H1 (cell line): ENCODE data around the gene BAD. TPM values are rescaled to one million over a fixed set of nuclear protein-coding genes. Genes with fewer than 3 reads are reported as not detected.

Source experiments
- CTCF ChIA-PET: fragments of 300-600 bp; sonication (Branson Sonifier 250); formaldehyde crosslinking; loops from one replicate; lab custom pipeline; 2021; ENCODE audit not compliant: partially characterized antibody; lab: Charles Lee
- POLR2A ChIA-PET: fragments of 300-600 bp; sonication (Branson Sonifier 250); formaldehyde crosslinking; loops from one replicate; lab custom pipeline; 2021; ENCODE audit warnings: inconsistent platforms; ENCODE audit not compliant: partially characterized antibody; lab: Charles Lee
- DNase-seq, 2 experiments: peaks; one replicate each; pipeline versions ENCODE4 v3.0.0 to v3.0.0-alpha.2; 2010 to 2022; ENCODE audit warnings: low spot score in 2 of 2, low read depth in 1 of 2, mixed read lengths in 1 of 2
- FAIRE-seq: peaks from 2 replicates; lab custom pipeline; 2011; peaks lifted over from hg19 to GRCh38; lab: Jason Lieb, UNC
- H2AFZ ChIP-seq: 2 replicates; pipeline ENCODE4 v1.8.1; 2012; ENCODE audit warnings: low read length, inconsistent platforms
- H2AK5ac ChIP-seq: 2 replicates; pipeline ENCODE4 v1.6.1; 2013; ENCODE audit warnings: low read depth, low read length
- H2BK120ac ChIP-seq: replicated peaks from 2 replicates; pipeline ENCODE3; 2013; ENCODE audit warnings: low read depth, low read length, inconsistent platforms
- H2BK12ac ChIP-seq: 2 replicates; pipeline ENCODE4 v1.6.1; 2013; ENCODE audit warnings: low read depth, low read length
- H2BK15ac ChIP-seq: 2 replicates; pipeline ENCODE4 v1.6.1; 2013; ENCODE audit warnings: low read length
- H2BK20ac ChIP-seq: 2 replicates; pipeline ENCODE4 v1.6.1; 2013; ENCODE audit warnings: low read length
- H2BK5ac ChIP-seq: 2 replicates; pipeline ENCODE4 v1.6.1; 2013; ENCODE audit warnings: low read depth, low read length
- H3K14ac ChIP-seq: 2 replicates; pipeline ENCODE4 v1.6.1; 2013; ENCODE audit warnings: inconsistent platforms; ENCODE audit not compliant: insufficient read length
- H3K18ac ChIP-seq: 2 replicates; pipeline ENCODE4 v1.6.1; 2013; ENCODE audit warnings: low read length; ENCODE audit errors: extremely low read depth
- H3K23ac ChIP-seq: 2 replicates; pipeline ENCODE4 v1.6.1; 2013; ENCODE audit warnings: inconsistent platforms; ENCODE audit not compliant: insufficient read length
- H3K23me2 ChIP-seq: 2 replicates; pipeline ENCODE4 v1.6.1; 2013; ENCODE audit warnings: low read depth, low read length
- H3K27ac ChIP-seq: 2 replicates; pipeline ENCODE4 v1.6.1; 2011; ENCODE audit warnings: low read depth, low read length, inconsistent platforms
- H3K27me3 ChIP-seq, 4 experiments: replicated peaks in 1 of 4; 1 replicate in 1 of 4; 2 replicates in 3 of 4; pipeline versions ENCODE4 v1.6.1 to v1.8.1; 2011 to 2013; ENCODE audit warnings: low read length in 3 of 4, mild to moderate bottlenecking in 3 of 4, inconsistent platforms in 2 of 4, mixed read lengths in 2 of 4, moderate library complexity in 1 of 4; ENCODE audit not compliant: control insufficient read depth in 3 of 4, insufficient read depth in 3 of 4; ENCODE audit errors: extremely low read depth in 1 of 4
- H3K36me3 ChIP-seq, 4 experiments: 2 replicates each; pipeline versions ENCODE4 v1.6.1 to v1.8.1; 2011 to 2013; ENCODE audit warnings: mild to moderate bottlenecking in 4 of 4, low read length in 3 of 4, moderate library complexity in 2 of 4, control low read depth in 1 of 4, inconsistent platforms in 1 of 4; ENCODE audit not compliant: insufficient read depth in 4 of 4, control insufficient read depth in 2 of 4
- H3K4ac ChIP-seq: replicated peaks from 2 replicates; pipeline ENCODE3; 2013; ENCODE audit warnings: low read length, low read depth, mixed read lengths, inconsistent platforms; ENCODE audit not compliant: insufficient read length
- H3K4me1 ChIP-seq, 4 experiments: replicated peaks in 1 of 4; 1 replicate in 1 of 4; 2 replicates in 3 of 4; pipeline versions ENCODE4 v1.6.1 to v1.8.1; 2011 to 2013; ENCODE audit warnings: low read length in 3 of 4, inconsistent platforms in 2 of 4, mixed read lengths in 1 of 4; ENCODE audit not compliant: insufficient read depth in 4 of 4, control insufficient read depth in 3 of 4
- H3K4me2 ChIP-seq, 2 experiments: 2 replicates each; pipeline versions ENCODE4 v1.6.1 to v1.8.1; 2011 to 2013; ENCODE audit warnings: low read depth in 2 of 2, low read length in 2 of 2, control low read depth in 1 of 2, inconsistent platforms in 1 of 2, mild to moderate bottlenecking in 1 of 2; ENCODE audit not compliant: insufficient read depth in 1 of 2
- H3K4me3 ChIP-seq, 4 experiments: fragments of 200-600, 300-600 bp in 1 of 4; sonication (generic), shearing (Covaris generic), sonication (Bioruptor Twin) in 1 of 4; 2 replicates each; pipeline versions ENCODE4 v1.5.1 to v1.8.1; 2011 to 2016; ENCODE audit warnings: low read length in 4 of 4, low read depth in 3 of 4, control low read depth in 2 of 4, inconsistent platforms in 2 of 4, mild to moderate bottlenecking in 2 of 4, mixed read lengths in 1 of 4, moderate library complexity in 1 of 4; ENCODE audit not compliant: insufficient read depth in 2 of 4; ENCODE audit errors: extremely low read depth in 1 of 4
- H3K56ac ChIP-seq: replicated peaks from 2 replicates; pipeline ENCODE3; 2013; ENCODE audit warnings: low read depth, mild to moderate bottlenecking, mixed read lengths, low read length, inconsistent platforms; ENCODE audit not compliant: insufficient read length
- H3K79me1 ChIP-seq: 2 replicates; pipeline ENCODE4 v1.6.1; 2013; ENCODE audit warnings: low read depth, low read length, control low read depth
- H3K79me2 ChIP-seq, 2 experiments: 2 replicates each; pipeline versions ENCODE4 v1.6.1 to v1.8.1; 2012 to 2013; ENCODE audit warnings: low read length in 2 of 2, mild to moderate bottlenecking in 2 of 2, inconsistent platforms in 1 of 2; ENCODE audit not compliant: insufficient read depth in 2 of 2, control insufficient read depth in 1 of 2
- H3K9ac ChIP-seq, 4 experiments: replicated peaks in 1 of 4; 1 replicate in 1 of 4; 2 replicates in 3 of 4; pipeline versions ENCODE4 v1.6.1 to v1.8.1; 2011 to 2013; ENCODE audit warnings: low read depth in 3 of 4, low read length in 3 of 4, control low read depth in 2 of 4, mild to moderate bottlenecking in 2 of 4, moderate library complexity in 2 of 4, inconsistent platforms in 1 of 4; ENCODE audit errors: extremely low read depth in 1 of 4
- H3K9me3 ChIP-seq, 2 experiments: 2 replicates each; pipeline versions ENCODE4 v1.6.1 to v1.8.1; 2012 to 2013; ENCODE audit warnings: mild to moderate bottlenecking in 2 of 2, moderate library complexity in 2 of 2, control low read depth in 1 of 2, inconsistent platforms in 1 of 2, low read depth in 1 of 2, low read length in 1 of 2, mixed read lengths in 1 of 2; ENCODE audit not compliant: insufficient read depth in 2 of 2
- H4K20me1 ChIP-seq, 2 experiments: replicated peaks in 1 of 2; 2 replicates each; pipeline versions ENCODE3 to v1.8.1; 2011 to 2013; ENCODE audit warnings: inconsistent platforms in 2 of 2, low read length in 2 of 2, mild to moderate bottlenecking in 1 of 2; ENCODE audit not compliant: insufficient read depth in 2 of 2, control insufficient read depth in 1 of 2
- H4K5ac ChIP-seq: 2 replicates; pipeline ENCODE4 v1.6.1; 2013; ENCODE audit warnings: low read length, low read depth, mixed read lengths, inconsistent platforms; ENCODE audit not compliant: insufficient read length
- H4K8ac ChIP-seq: 2 replicates; pipeline ENCODE4 v1.8.0; 2013; ENCODE audit warnings: mild to moderate bottlenecking, moderate library complexity, low read length, inconsistent platforms; ENCODE audit not compliant: insufficient read depth; ENCODE audit errors: extremely low read depth
- H4K91ac ChIP-seq: replicated peaks from 2 replicates; pipeline ENCODE3; 2013; ENCODE audit warnings: low read length, mixed read lengths, inconsistent platforms; ENCODE audit not compliant: insufficient read length
- POLR2AphosphoS5 ChIP-seq: IDR thresholded peaks from 2 replicates; pipeline ENCODE4 v1.6.1; 2011; ENCODE audit warnings: low read depth, low read length
- WGBS, 2 experiments: shearing (Covaris generic) in 1 of 2; methylation state at CpG; one replicate each; pipeline versions ENCODE4 v1.1.6 to v1.1.7; 2013 to 2015; ENCODE audit warnings: low lambda C conversion rate in 2 of 2, mixed read lengths in 2 of 2, inconsistent platforms in 1 of 2, low coverage in 1 of 2, missing lambda C conversion rate in 1 of 2; ENCODE audit not compliant: insufficient replicate concordance in 2 of 2, insufficient coverage in 1 of 2, insufficient read length in 1 of 2; ENCODE audit errors: extremely low coverage in 1 of 2, missing lambda C conversion rate in 1 of 2; 5-methylcytosine and 5-hydroxymethylcytosine counted together
- polyA plus RNA-seq, 7 experiments: library from polyadenylated mRNA; depleted of rRNA in 3 of 7; stranded (reverse) in 5 of 7; unstranded in 2 of 7; fragments of >200 nt in 5 of 7; fragments of 200-250 nt in 2 of 7; gene quantifications; 1 replicate in 5 of 7; 2 replicates in 1 of 7; 4 replicates in 1 of 7; pipeline versions ENCODE4 v1.2.1 to v1.2.3, GENCODE V29; 2011 to 2013; ENCODE audit warnings: missing spikeins in 2 of 7, mixed read lengths in 2 of 7
- total RNA-seq: library from RNA; stranded (reverse); fragmentation: NEBNext Ultra II Directional; extraction: Animal tissue kit (Norgen Biotek cat#: 25700); gene quantifications from 2 replicates; pipeline ENCODE4 v1.2.1, GENCODE V29; 2021
- TF ChIP-seq, protein P1 (sequence below): IDR thresholded peaks from 2 replicates; pipeline ENCODE4 v1.6.1; 2011; ENCODE audit warnings: low read length, improper control_type of control experiment

BAD gene
- total and polyA plus RNA-seq, 2 of the 8 experiments (the other 6 are each of a cell fraction or from before 2014, with no cell fraction given) = 23.1 to 33.7 TPM

DNA sequence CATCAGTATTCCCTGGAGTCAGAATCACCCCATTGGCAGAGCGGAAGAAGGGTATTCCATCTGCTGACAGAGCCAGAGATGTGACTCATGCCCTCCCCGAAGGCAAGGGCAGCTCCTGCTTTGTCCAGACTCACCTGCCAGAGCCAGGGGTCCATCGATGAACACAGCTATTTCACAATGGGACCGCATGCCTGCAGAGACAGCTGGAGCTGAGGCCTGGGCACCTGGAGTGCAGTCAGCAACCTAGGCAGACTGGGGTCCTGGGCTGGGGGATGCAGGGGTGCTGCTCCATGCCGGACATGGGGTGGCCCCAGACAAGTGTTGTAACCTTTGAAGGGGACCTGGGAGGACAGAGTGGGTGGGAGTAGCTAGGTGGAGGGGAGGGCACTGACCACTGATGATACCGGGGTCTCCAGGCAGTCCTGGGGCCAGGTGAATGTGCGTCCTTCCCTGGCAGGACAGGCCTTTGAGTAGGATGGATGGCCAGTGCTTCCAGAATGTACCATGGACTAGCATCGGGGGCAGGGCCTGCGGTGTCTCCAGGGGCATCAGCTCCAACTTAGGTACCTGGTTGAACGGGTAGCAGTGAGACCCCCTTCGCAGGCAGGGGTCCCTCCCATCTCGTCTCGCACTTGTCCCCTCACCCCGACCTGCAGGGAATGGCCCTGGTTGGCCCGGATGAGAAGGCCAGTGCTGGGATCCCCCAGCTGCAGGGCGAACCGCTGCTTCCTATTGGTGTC is 60.1 kb downstream of the BAD start:
- Histone ChIP-seq H3K14ac (no peak overlapping the region), H3K9ac (no peak overlapping the region), H3K18ac (no peak overlapping the region), H2AK5ac (no peak overlapping the region), H2BK20ac (no peak overlapping the region), H2BK15ac (no peak overlapping the region), H4K20me1 (peaks cover 2 to 9% of the 10 kb centered on the region in 2 experiments), H3K4ac (no peak overlapping the region), H3K27me3 (no peaks in the 10 kb centered on the region), H2BK5ac (no peak overlapping the region), H3K4me1 (peaks cover 0 to 18% (median 12%) of the 10 kb centered on the region in 4 experiments; a peak in 6 of 7 replicates), H2BK12ac (no peak overlapping the region), H3K23me2 (peaks cover 10% of the 10 kb centered on the region; the same call in 1 of the 2 replicates), H3K23ac (no peak overlapping the region), H2AFZ (no peak overlapping the region), H3K4me2 (no peak overlapping the region; a peak in 1 of 4 replicates), H3K56ac (no peak overlapping the region), H4K5ac (no peak overlapping the region), H3K4me3 (no peak overlapping the region), H3K79me2 (no peaks in the 10 kb centered on the region), H3K79me1 (no peaks in the 10 kb centered on the region), H3K9me3 (no peaks in the 10 kb centered on the region), H4K8ac (peak overlapping the region; percentile 4; the same call in 1 of the 2 replicates), H3K36me3 (peaks cover 0 to 9% (median 5%) of the 10 kb centered on the region in 4 experiments; a peak in 4 of 8 replicates), H2BK120ac (no peak overlapping the region), H4K91ac (no peak overlapping the region), H3K27ac (no peak overlapping the region)
- POLR2A ChIA-PET = interaction anchor here (0.7 to 14.1 kb wide), 10 partner anchors 10 to 50 kb away, joined by 3 to 253 read pairs (median 18); partner anchors contain the start of genes FERMT3, FKBP2, PLCB3 and PPP1R14B
- no peak for FAIRE-seq
- CTCF ChIA-PET = interaction anchor here (0.8 to 6.5 kb wide), 13 partner anchors 8 to 226 kb away, joined by 3 to 64 read pairs (median 4); partner anchors contain the start of genes FERMT3 and PLCB3
- no peak for DNase-seq
- TF ChIP-seq, protein P1, sequence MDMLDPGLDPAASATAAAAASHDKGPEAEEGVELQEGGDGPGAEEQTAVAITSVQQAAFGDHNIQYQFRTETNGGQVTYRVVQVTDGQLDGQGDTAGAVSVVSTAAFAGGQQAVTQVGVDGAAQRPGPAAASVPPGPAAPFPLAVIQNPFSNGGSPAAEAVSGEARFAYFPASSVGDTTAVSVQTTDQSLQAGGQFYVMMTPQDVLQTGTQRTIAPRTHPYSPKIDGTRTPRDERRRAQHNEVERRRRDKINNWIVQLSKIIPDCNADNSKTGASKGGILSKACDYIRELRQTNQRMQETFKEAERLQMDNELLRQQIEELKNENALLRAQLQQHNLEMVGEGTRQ = no peak
- peak; percentile 56; the same call in 1 of the 2 replicates for TF ChIP-seq POLR2AphosphoS5
- 88% methylated on average over 15 of the region's 17 CpGs; no CpG with 5 or more reads in 1 of the 2 experiments for WGBS, 2 experiments
